Endothelial cell of umbilical vein (primary cell): ENCODE measurements around the gene SLCO2A1. TPM values are rescaled to one million over a fixed set of nuclear protein-coding genes. Genes with fewer than 3 reads are reported as not detected.

Experiments
- BruUV-seq: library from RNA; stranded (reverse); fragments of 400-500 nt; replicated peaks from 2 replicates; lab custom pipeline; 2021; lab: Mats Ljungman, UMichigan
- CTCF ChIA-PET: fragments of 300-600, 350-600 bp; sonication (Branson Sonifier 250); formaldehyde crosslinking; loops from one replicate; lab custom pipeline; 2021; ENCODE audit warnings: antibody characterized with exemption, inconsistent platforms; lab: Charles Lee
- POLR2A ChIA-PET: fragments of 300-600, 350-600 bp; sonication (Branson Sonifier 250); formaldehyde crosslinking; loops from one replicate; lab custom pipeline; 2021; ENCODE audit warnings: antibody characterized with exemption, inconsistent platforms; lab: Charles Lee
- DNase-seq: peaks from one replicate; pipeline ENCODE4 v3.0.0-alpha.2; 2011; ENCODE audit warnings: low read depth, low spot score
- FAIRE-seq: peaks from 2 replicates; lab custom pipeline; 2011; peaks lifted over from hg19 to GRCh38; lab: Jason Lieb, UNC
- H2AFZ ChIP-seq: 2 replicates; pipeline ENCODE4 v1.6.0; 2012; ENCODE audit warnings: low read depth, low read length, control low read depth, inconsistent platforms
- H3K27ac ChIP-seq: 2 replicates; pipeline ENCODE4 v1.5.1; 2011; ENCODE audit warnings: low read depth, mild to moderate bottlenecking, control low read depth, low read length, moderate library complexity; ENCODE audit not compliant: insufficient read depth
- H3K27me3 ChIP-seq, 2 experiments: 2 replicates each; pipeline versions ENCODE4 v1.6.0 to v1.6.1; 2011; ENCODE audit warnings: low read length in 2 of 2, mixed read lengths in 1 of 2; ENCODE audit not compliant: control insufficient read depth in 2 of 2, insufficient read depth in 2 of 2
- H3K36me3 ChIP-seq, 2 experiments: 2 replicates in 1 of 2; 3 replicates in 1 of 2; pipeline ENCODE4 v1.5.1; 2011; ENCODE audit warnings: low read length in 2 of 2, mild to moderate bottlenecking in 1 of 2, moderate library complexity in 1 of 2; ENCODE audit not compliant: control insufficient read depth in 2 of 2, insufficient read depth in 2 of 2; ENCODE audit errors: extremely low read depth in 1 of 2
- H3K4me1 ChIP-seq: 3 replicates; pipeline ENCODE4 v1.5.1; 2011; ENCODE audit warnings: mild to moderate bottlenecking, low read length; ENCODE audit not compliant: control insufficient read depth, insufficient read depth; ENCODE audit errors: extremely low read depth
- H3K4me2 ChIP-seq: 2 replicates; pipeline ENCODE4 v1.6.1; 2011; ENCODE audit warnings: low read length, control low read depth, mixed read lengths; ENCODE audit not compliant: insufficient read depth
- H3K4me3 ChIP-seq, 3 experiments: fragments of 200-600 bp in 1 of 3; sonication (generic), shearing (Covaris generic) in 1 of 3; replicated peaks in 1 of 3; 2 replicates each; pipeline ENCODE4 v1.5.1; 2011 to 2016; ENCODE audit warnings: control low read depth in 3 of 3, low read length in 3 of 3, mild to moderate bottlenecking in 2 of 3, inconsistent platforms in 1 of 3, low read depth in 1 of 3, moderate library complexity in 1 of 3; ENCODE audit not compliant: insufficient read depth in 1 of 3
- H3K79me2 ChIP-seq: 2 replicates; pipeline ENCODE4 v1.6.0; 2012; ENCODE audit warnings: low read length, inconsistent platforms; ENCODE audit not compliant: control insufficient read depth, insufficient read depth
- H3K9ac ChIP-seq: replicated peaks from 2 replicates; pipeline ENCODE3; 2011; ENCODE audit warnings: low read length, control low read depth; ENCODE audit not compliant: insufficient read depth; ENCODE audit errors: extremely low read depth
- H3K9me1 ChIP-seq: replicated peaks from 3 replicates; pipeline ENCODE4 v1.6.0; 2011; ENCODE audit warnings: mild to moderate bottlenecking, low read length; ENCODE audit not compliant: control insufficient read depth, insufficient read depth; ENCODE audit errors: extremely low read depth
- H3K9me3 ChIP-seq: replicated peaks from 2 replicates; pipeline ENCODE4 v1.5.1; 2012; ENCODE audit warnings: low read length, inconsistent platforms; ENCODE audit not compliant: control insufficient read depth, insufficient read depth
- H4K20me1 ChIP-seq: replicated peaks from 2 replicates; pipeline ENCODE3; 2011; ENCODE audit warnings: mild to moderate bottlenecking, low read length; ENCODE audit not compliant: control insufficient read depth, insufficient read depth; ENCODE audit errors: extremely low read depth
- CTCF ChIP-seq, 2 donors: IDR thresholded peaks; 1 replicate in 1 of 2; 2 replicates in 1 of 2; pipeline ENCODE4 v1.5.1; 2011; ENCODE audit warnings: low read length in 2 of 2, mild to moderate bottlenecking in 2 of 2, moderate library complexity in 2 of 2, control low read depth in 1 of 2, inconsistent platforms in 1 of 2, low read depth in 1 of 2; ENCODE audit not compliant: insufficient read depth in 1 of 2; ENCODE audit errors: extremely low read depth in 1 of 2
- EZH2 ChIP-seq: IDR thresholded peaks from 2 replicates; pipeline ENCODE4 v1.6.1; 2012; ENCODE audit warnings: borderline replicate concordance, low read depth, mild to moderate bottlenecking, moderate library complexity, low read length, inconsistent platforms; ENCODE audit not compliant: severe bottlenecking
- GATA2 ChIP-seq: IDR thresholded peaks from 2 replicates; pipeline ENCODE4 v1.7.0; 2011; ENCODE audit warnings: low read depth, mild to moderate bottlenecking, moderate library complexity, mixed read lengths, low read length; ENCODE audit not compliant: insufficient read length, insufficient read depth
- POLR2AphosphoS5 ChIP-seq: IDR thresholded peaks from 2 replicates; pipeline ENCODE4 v1.6.1; 2012; ENCODE audit warnings: low read depth, mild to moderate bottlenecking, control low read depth, low read length, moderate library complexity; ENCODE audit not compliant: insufficient read depth
- dilution Hi-C: fragments of 300-500 bp; cut with MboI; formaldehyde crosslinking; loops from one replicate; pipeline ENCODE4 v1.15.0; 2019; ENCODE audit warnings: low sequenced_read_pairs; ENCODE audit not compliant: extremely low pct_ligation_motif_present
- intact Hi-C: fragments of 100-400 bp; cut with micrococcal nuclease; formaldehyde crosslinking; loops from one replicate; pipeline ENCODE4 v1.10.0; 2022
- polyA plus RNA-seq, 4 experiments: library from polyadenylated mRNA; depleted of rRNA in 3 of 4; stranded (reverse) in 3 of 4; unstranded in 1 of 4; fragments of >200 nt; gene quantifications; 2 replicates each; pipeline versions ENCODE4 v1.2.1 to v1.2.3, GENCODE V29; 2011 to 2012; ENCODE audit warnings: missing spikeins in 1 of 4
- total RNA-seq: library from RNA; stranded (reverse); gene quantifications from 2 replicates; pipeline ENCODE4 v1.2.3, GENCODE V29; 2021

Gene SLCO2A1
- total and polyA plus RNA-seq, 2 donors (not counting 3 experiments of a cell fraction or from before 2014, with no cell fraction given): 1.4 to 11.9 TPM

DNA sequence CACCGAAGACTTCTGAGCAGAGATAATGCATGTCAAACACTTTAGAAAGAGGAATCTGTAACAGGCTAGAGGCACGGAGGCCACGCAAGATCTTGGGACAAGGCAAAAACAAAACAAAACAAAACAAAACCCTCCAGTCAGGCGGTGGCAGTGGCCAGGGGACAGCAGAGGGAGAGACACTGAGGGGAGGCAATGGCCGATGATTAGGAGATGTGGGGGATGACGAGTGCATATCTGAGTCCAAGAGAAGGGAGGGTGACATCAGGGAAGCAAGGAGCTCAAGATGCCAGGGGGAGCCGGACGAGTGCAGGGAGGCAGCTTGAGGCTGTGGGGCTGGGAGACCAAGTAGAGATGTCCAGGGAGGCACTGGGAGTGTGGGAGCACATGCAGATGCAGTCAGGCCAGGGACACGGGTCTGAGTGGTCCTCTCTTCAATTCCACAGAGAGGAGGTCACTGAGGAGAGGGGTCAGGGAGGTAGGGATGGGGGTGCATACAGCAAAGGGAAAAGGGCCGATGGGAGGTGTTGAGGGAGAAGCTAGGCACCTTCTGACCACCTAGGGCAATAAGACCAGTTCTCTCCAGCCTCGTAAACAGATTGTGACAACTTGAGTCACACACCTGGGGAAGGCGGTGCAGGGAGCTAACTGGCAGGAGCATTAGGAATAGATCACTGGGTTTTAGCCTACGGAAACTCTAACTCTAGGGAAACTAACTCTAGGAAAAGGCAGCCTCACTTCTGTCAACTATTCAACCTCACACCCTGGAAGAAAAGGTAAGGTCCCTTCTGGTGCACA is 29.6 kb downstream of the SLCO2A1 start:
- POLR2A ChIA-PET: no interaction called here
- no TSS peak for BruUV-seq
- Histone ChIP-seq H4K20me1 (no peaks in the 10 kb centered on the region), H3K27ac (no peak overlapping the region), H3K4me3 (no peak overlapping the region), H3K4me2 (no peak overlapping the region), H3K79me2 (no peaks in the 10 kb centered on the region), H3K9me1 (no peaks in the 10 kb centered on the region), H3K9me3 (no peaks in the 10 kb centered on the region), H3K36me3 (no peaks in the 10 kb centered on the region), H2AFZ (no peak overlapping the region), H3K9ac (no peak overlapping the region), H3K27me3 (no peaks in the 10 kb centered on the region), H3K4me1 (peaks cover 2% of the 10 kb centered on the region)
- TF ChIP-seq CTCF (IDR thresholded peaks at IDR 0.05; ENCODE audit: extremely low read depth in 1 of 2, insufficient read depth in 1 of 2, low read depth in 1 of 2, low read length in 2 of 2) (no peak), POLR2AphosphoS5 (no peak), GATA2 (no peak), EZH2 (no peak)
- FAIRE-seq (no peak), DNase-seq (no peak)
- CTCF ChIA-PET: interaction anchor here (0.9 kb wide), 1 partner anchor 54 kb away, joined by 4 read pairs; no protein-coding TSS in a partner anchor
- intact Hi-C loops (no loop called here), dilution Hi-C loops (no loop called here)
